ENCODE results near the gene CDC6.

The CDC6 gene

DNA sequence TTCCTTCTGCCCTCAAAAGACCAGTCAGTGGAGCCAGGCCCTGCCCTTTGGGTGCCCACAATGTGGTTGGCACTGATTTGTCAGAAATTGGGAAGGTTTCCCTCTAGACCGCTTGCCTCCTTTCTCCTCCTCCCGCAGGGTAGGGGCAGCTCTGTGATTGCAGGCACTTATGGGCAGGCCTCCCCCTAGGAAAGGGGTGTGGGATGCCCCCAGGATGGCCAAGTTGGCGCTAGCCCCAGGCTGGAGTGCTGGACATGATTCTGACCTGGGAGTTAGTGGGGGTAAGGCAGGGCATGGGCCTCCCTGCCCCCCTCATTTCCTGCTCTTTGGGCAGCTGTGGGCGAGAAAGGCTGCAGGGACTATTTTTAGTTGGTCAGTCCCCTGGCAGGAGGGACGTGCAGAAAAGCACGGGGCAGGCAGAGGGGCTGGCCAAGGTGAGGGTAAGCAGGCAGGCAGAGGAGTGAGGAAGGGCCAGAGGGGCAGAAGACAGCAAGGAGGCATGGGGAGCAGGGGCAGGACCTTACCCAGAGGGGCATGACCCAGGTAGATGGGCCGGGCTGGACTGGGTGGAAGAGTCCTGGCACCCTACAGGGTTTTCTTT, 24.6 kb downstream of the CDC6 start:
- Histone ChIP-seq H3K4me1 (ENCODE audit: control insufficient read depth, insufficient read depth, low read length, poor library complexity, severe bottlenecking) (peaks cover 46% of the 10 kb centered on the region), H3K9me3 (ENCODE audit: control insufficient read depth, low read length) (no peaks in the 10 kb centered on the region), H3K4me3 (ENCODE audit: extremely low read depth, insufficient read depth, low read length, poor library complexity, severe bottlenecking) (no peak overlapping the region), H3K36me3 (ENCODE audit: control insufficient read depth, insufficient read depth, low read length) (no peaks in the 10 kb centered on the region), H3K27ac (ENCODE audit: low read depth, low read length, severe bottlenecking) (no peak overlapping the region)
- WGBS, 2 experiments (ENCODE audit: insufficient coverage in 2 of 2): 72 to 79% methylated on average over 6 to 7 of the region's 7 CpGs

DNA sequence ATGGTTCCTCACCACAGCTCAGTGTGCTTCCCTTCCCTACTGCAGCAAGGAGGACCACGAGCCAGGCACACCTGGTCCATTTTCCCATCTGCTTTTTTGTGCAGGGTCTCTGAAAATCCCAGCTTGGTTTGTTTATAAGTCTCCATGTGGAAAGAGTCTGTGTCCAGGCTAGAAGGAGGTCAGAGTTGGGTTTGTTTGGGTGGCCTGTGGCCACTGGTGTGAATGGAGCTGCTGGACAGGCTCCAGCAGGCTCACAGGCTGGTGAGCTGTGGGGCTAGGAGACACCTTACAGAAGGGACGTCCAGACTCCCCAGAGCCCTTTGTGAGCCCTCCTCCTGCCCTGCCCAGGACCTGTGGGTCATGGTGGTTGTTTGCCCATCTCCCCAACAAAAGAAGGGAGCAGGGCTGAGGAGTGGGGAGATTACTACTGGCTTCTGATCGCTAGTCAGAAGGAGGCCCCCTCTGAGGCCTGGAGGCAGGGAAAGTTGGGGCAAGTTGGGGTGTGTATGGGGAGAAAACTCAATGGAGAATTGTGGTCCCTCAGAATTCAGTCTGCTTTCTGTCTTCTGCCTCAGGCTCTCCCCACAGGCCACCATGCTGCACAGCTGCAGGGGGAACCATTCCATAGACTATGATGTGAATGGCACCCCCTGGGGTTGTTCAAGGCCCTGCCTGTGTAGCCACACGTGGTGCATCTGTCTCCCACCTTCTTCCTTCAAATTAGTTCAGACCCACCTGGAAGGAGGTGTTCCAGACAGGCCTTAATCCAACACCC, 25.4 kb downstream of the CDC6 start:
- no peaks in the 10 kb centered on the region for H3K9me3 ChIP-seq (ENCODE audit: control insufficient read depth, low read length)
- H3K36me3 ChIP-seq (ENCODE audit: control insufficient read depth, insufficient read depth, low read length): no peaks in the 10 kb centered on the region
- H3K27ac ChIP-seq (ENCODE audit: low read depth, low read length, severe bottlenecking): no peak overlapping the region
- H3K4me3 ChIP-seq (ENCODE audit: extremely low read depth, insufficient read depth, low read length, poor library complexity, severe bottlenecking): no peak overlapping the region
- peaks cover 42% of the 10 kb centered on the region for H3K4me1 ChIP-seq (ENCODE audit: control insufficient read depth, insufficient read depth, low read length, poor library complexity, severe bottlenecking)
- WGBS, 2 experiments (ENCODE audit: insufficient coverage in 2 of 2): 60 to 77% methylated on average over 2 to 4 of the region's 4 CpGs

DNA sequence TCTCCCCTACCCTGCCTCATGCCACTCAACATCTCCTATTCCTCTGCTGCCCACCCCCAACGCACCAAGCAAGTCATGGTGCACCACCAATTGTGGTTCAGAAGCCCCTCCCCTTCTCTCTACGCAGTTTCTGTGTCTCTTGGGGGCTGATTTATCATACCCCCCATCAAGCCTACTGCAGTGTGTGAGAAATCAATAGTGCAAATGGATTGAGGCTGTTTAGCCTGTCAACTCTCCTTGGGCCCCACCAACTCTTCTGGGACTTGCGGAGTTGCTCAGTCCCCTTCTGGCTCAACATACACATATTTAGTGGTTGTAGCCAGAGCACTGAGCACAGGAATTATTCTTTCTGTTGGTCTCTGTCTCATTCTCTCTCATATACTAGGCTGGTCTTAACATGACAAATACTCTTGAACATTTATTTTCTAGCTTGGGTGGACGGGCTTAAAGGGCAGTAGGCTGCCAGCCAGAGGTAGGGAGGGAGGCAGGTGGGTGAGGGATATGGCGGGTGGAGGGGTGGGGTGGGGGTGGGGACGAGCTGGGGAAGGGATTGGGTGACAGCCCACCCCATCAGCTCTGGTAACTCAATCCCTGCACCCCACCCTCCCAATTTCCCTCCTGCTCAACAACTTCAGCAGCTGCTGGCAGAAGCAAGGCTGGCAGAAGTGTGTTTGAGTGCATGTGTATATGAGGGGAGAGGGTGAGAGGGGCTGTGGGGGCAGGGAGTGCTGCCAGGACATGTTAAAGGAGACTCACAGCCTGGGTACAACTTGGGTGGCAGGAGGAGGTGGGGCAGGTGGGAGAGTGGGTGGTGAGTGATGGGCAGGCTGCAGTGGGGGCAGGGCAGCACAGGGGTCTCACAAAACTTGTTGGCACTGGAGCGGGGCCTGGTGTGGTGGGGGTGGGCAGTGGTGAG, 26.2 kb downstream of the CDC6 start:
- H3K36me3 ChIP-seq (ENCODE audit: control insufficient read depth, insufficient read depth, low read length): no peaks in the 10 kb centered on the region
- H3K9me3 ChIP-seq (ENCODE audit: control insufficient read depth, low read length): no peaks in the 10 kb centered on the region
- peaks cover 45% of the 10 kb centered on the region for H3K4me1 ChIP-seq (ENCODE audit: control insufficient read depth, insufficient read depth, low read length, poor library complexity, severe bottlenecking)
- H3K27ac ChIP-seq (ENCODE audit: low read depth, low read length, severe bottlenecking): no peak overlapping the region
- H3K4me3 ChIP-seq (ENCODE audit: extremely low read depth, insufficient read depth, low read length, poor library complexity, severe bottlenecking): no peak overlapping the region
- 100% methylated on average over 1 to 2 of the region's 7 CpGs for WGBS, 2 experiments (ENCODE audit: insufficient coverage in 2 of 2)

DNA sequence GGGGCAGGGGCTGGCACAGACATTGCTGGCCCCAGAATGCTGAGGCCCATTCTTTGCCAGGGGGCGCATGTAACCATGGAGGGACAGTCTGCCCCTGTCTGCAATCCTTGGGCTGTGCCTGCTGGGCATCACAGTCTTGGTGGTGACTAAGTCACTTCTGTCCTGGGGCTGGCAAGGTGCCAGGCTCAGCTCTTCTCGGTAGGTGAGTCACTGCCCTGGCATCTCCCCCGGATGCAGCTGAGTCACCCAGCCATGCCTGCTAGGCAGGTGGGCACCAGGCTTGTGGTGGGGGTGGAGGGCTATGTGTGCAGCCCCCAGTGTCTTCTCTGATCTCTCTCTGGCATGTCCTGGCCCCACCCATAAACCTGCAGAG, 26.9 kb downstream of the CDC6 start:
- Histone ChIP-seq H3K4me1 (ENCODE audit: control insufficient read depth, insufficient read depth, low read length, poor library complexity, severe bottlenecking) (peaks cover 47% of the 10 kb centered on the region), H3K36me3 (ENCODE audit: control insufficient read depth, insufficient read depth, low read length) (no peaks in the 10 kb centered on the region), H3K4me3 (ENCODE audit: extremely low read depth, insufficient read depth, low read length, poor library complexity, severe bottlenecking) (no peak overlapping the region), H3K27ac (ENCODE audit: low read depth, low read length, severe bottlenecking) (no peak overlapping the region), H3K9me3 (ENCODE audit: control insufficient read depth, low read length) (no peaks in the 10 kb centered on the region)
- WGBS, 2 experiments (ENCODE audit: insufficient coverage in 2 of 2): 67 to 89% methylated on average over 2 to 3 of the region's 3 CpGs

DNA sequence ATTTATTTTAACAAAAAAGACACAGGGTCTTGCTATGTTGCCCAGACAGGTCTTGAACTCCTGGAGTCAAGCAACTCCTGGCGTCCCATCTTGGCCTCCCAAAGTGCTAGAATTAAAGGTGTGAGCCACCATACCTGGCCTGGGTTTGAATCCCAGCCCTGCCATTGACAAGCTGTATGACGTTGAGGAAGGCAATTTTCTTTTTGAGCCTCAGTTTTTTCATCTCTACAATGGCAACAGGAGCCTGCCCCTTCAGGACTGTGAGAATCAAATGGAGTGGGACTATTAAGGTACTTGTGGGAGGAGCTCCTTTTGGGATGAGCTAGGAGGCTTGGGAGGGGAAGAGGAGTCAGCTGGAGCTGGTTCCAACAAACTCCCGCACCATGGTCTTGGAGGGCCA, 27.5 kb downstream of the CDC6 start:
- H3K36me3 ChIP-seq (ENCODE audit: control insufficient read depth, insufficient read depth, low read length): no peaks in the 10 kb centered on the region
- no peak overlapping the region for H3K4me3 ChIP-seq (ENCODE audit: extremely low read depth, insufficient read depth, low read length, poor library complexity, severe bottlenecking)
- no peak overlapping the region for H3K27ac ChIP-seq (ENCODE audit: low read depth, low read length, severe bottlenecking)
- 93 to 97% methylated on average over 3 of the region's 3 CpGs for WGBS, 2 experiments (ENCODE audit: insufficient coverage in 2 of 2)
- H3K4me1 ChIP-seq (ENCODE audit: control insufficient read depth, insufficient read depth, low read length, poor library complexity, severe bottlenecking): peaks cover 48% of the 10 kb centered on the region
- no peaks in the 10 kb centered on the region for H3K9me3 ChIP-seq (ENCODE audit: control insufficient read depth, low read length)

DNA sequence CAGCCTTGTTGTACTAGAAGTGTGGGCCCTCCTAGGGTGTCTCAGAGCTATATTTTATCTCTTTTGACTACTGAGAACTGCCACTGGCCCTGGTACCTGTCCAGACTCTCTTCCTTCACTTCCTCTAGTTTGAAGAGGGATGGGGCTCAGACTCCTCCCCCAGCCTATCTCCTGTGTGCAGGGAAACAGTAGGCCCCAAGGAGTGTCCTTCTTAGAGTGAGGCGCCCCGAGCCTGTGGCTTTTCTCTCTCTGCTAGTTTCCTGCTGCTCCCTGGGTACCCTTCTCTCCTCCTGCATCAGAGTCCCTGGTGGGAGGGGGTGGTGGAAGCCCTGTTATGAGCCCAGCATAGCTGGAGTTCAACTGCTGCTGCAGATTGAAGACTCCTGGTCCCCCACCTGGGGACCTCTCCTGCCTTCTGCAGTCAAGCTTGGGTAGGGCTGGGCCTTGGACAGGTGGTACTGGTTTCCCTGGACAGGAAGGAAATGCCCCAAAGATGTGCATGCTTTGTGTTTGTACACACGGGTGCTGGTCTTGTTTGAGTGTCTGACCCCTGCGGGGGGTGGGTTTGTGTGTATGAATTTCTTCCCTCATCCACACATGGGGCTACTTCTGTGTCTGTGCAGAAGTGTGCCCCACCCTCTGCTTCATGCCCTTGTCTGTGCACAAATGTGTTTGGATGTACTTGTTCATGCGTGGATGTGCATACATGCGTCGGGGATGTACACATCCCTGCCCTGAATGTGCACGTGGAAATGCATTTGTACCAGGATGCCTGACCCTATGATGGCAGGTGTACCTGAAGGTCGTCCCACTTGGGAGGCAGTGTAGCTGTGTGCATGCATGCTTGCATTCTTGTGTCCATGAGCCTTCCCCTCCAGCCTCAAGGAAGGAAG, 28.2 kb downstream of the CDC6 start:
- no peaks in the 10 kb centered on the region for H3K9me3 ChIP-seq (ENCODE audit: control insufficient read depth, low read length)
- WGBS, 2 experiments (ENCODE audit: insufficient coverage in 2 of 2): 67 to 70% methylated on average over 5 of the region's 9 CpGs
- peak overlapping the region; percentile 65 for H3K27ac ChIP-seq (ENCODE audit: low read depth, low read length, severe bottlenecking)
- H3K4me1 ChIP-seq (ENCODE audit: control insufficient read depth, insufficient read depth, low read length, poor library complexity, severe bottlenecking): peaks cover 51% of the 10 kb centered on the region
- no peaks in the 10 kb centered on the region for H3K36me3 ChIP-seq (ENCODE audit: control insufficient read depth, insufficient read depth, low read length)
- H3K4me3 ChIP-seq (ENCODE audit: extremely low read depth, insufficient read depth, low read length, poor library complexity, severe bottlenecking): no peak overlapping the region

DNA sequence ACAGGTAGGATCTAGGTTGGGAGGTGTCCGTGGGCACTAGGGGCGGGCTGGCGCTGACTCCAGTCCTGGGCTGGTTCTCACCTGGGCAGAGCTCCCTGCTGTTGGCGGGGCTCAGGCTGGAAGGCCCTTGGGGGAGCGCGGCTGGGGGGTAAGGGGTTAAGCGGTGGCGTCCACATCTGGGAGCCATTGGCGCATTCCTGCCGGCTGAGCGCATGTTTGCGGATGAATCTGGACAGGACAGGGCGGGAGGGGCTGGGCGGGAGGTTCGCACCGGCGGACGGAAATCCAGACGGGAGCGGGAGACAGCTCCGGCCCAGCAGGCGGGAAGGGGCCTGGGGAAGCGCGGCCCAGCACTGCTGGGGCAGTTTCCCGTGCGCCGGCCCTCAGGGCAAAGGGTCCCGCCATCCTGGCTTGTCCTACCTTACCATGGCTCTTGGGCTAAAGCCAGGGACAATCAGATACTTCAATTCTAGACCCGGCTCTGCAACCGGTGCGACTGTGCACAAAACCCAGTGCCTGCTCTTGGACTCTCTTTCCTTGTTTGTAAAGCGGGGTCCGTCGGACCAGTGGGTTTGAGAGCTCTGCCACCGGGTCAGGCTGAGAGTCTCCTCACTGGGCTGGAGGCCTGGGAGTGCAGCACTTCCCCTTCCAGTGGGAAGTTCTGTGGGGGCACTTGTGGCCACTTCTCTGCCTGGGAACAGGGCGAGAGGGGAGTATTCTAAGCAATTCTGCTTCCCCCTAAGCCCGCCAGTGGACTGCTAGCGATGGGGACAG, 29.1 kb downstream of the CDC6 start:
- peak overlapping the region; percentile 91 for H3K4me3 ChIP-seq (ENCODE audit: extremely low read depth, insufficient read depth, low read length, poor library complexity, severe bottlenecking)
- peaks cover 58% of the 10 kb centered on the region for H3K4me1 ChIP-seq (ENCODE audit: control insufficient read depth, insufficient read depth, low read length, poor library complexity, severe bottlenecking)
- no peaks in the 10 kb centered on the region for H3K36me3 ChIP-seq (ENCODE audit: control insufficient read depth, insufficient read depth, low read length)
- 7 to 10% methylated on average over 33 to 36 of the region's 38 CpGs for WGBS, 2 experiments (ENCODE audit: insufficient coverage in 2 of 2)
- H3K9me3 ChIP-seq (ENCODE audit: control insufficient read depth, low read length): no peaks in the 10 kb centered on the region
- peak overlapping the region; percentile 92 for H3K27ac ChIP-seq (ENCODE audit: low read depth, low read length, severe bottlenecking)

DNA sequence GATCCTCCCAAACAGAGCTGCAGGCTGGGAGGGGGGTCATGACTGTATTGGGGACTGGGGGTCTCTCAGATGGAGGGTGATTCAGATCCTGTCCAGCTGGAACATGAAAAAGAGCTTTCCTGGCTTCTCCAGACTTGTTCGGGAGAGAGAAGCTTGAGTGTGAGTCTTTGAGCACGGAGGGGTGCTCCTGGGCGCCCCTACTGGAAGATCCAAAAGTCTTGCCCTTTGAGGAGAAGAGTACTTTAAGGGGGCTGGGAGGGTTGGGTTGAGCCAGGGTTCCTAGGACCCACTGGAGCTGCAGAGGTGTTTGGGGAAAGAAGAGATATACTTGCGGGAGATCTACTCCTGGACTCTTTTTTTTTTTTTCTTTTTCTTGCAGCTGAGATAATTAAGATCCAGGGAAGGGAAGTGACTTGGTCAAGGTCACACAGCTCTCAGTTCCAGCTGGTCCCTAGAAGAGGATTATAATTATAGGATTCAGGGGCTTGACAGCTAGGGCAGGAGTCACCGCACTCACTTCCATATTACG, 29.7 kb downstream of the CDC6 start:
- Histone ChIP-seq H3K9me3 (ENCODE audit: control insufficient read depth, low read length) (no peaks in the 10 kb centered on the region), H3K4me1 (ENCODE audit: control insufficient read depth, insufficient read depth, low read length, poor library complexity, severe bottlenecking) (peaks cover 58% of the 10 kb centered on the region), H3K36me3 (ENCODE audit: control insufficient read depth, insufficient read depth, low read length) (no peaks in the 10 kb centered on the region), H3K4me3 (ENCODE audit: extremely low read depth, insufficient read depth, low read length, poor library complexity, severe bottlenecking) (peak overlapping the region; percentile 91), H3K27ac (ENCODE audit: low read depth, low read length, severe bottlenecking) (peak overlapping the region; percentile 92)
- 6% methylated on average over 3 of the region's 6 CpGs for WGBS, 2 experiments (ENCODE audit: insufficient coverage in 2 of 2)

DNA sequence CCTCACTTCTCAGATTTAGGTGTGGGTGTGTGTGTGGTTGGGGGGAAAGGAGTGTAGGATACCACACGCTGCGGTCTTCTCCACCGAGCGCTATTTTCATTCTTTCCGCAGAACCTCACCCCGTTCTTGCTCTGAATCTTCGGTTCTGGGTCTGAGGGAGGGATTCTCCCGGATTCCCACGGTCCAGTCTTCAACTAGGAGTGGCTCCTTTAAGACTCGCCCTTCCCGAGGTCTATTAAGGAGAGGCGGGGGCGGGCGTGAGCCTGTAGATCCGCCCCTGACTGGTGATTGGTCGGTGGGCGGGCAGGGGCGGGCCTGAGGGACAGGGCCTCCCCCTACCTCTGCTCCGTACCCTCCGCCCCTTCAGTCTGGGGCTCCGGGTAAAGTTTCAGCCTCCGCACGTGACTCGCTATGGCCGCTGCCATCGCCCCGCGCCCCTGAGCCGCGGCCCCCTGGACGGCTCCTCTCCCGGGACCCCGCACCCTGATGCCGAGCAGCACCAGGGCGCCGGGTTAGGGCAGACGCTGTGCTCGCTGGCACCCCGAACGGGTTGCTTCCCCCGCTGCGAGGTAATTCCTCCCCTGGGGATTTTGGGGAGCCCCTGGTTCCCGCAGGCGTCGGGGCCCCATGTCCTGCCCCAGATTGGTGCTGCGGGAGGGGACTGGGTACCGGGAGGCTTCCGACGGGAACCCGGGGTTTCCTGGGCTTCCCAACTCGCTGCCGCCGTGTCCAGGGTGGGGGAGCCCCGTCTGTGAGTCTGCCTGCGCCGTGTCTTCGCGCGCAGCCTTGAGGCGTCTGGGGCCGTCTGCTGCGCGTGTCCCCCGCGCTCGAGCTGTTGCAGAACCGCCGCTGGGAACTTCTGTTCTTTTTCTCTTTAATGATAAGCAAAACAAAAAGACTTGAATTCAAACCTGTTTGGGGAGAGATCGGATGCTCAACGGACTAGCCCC, 30.5 kb downstream of the CDC6 start:
- WGBS, 2 experiments (ENCODE audit: insufficient coverage in 2 of 2): 0% methylated on average over 50 to 53 of the region's 70 CpGs
- Histone ChIP-seq H3K4me1 (ENCODE audit: control insufficient read depth, insufficient read depth, low read length, poor library complexity, severe bottlenecking) (peaks cover 63% of the 10 kb centered on the region), H3K4me3 (ENCODE audit: extremely low read depth, insufficient read depth, low read length, poor library complexity, severe bottlenecking) (peak overlapping the region; percentile 91), H3K9me3 (ENCODE audit: control insufficient read depth, low read length) (no peaks in the 10 kb centered on the region), H3K27ac (ENCODE audit: low read depth, low read length, severe bottlenecking) (peak overlapping the region; percentile 92), H3K36me3 (ENCODE audit: control insufficient read depth, insufficient read depth, low read length) (no peaks in the 10 kb centered on the region)
